GM23338 (cell line): ENCODE measurements around the gene SERPINH1. TPM values are rescaled to one million over a fixed set of nuclear protein-coding genes. Genes with fewer than 3 reads are reported as not detected.

Experiments
- ATAC-seq: fragments of 200-7000 bp; cut with Tn5 transposase; 3 replicates; pipeline ENCODE4 v1.9.1; 2020
- DNase-seq: peaks from one replicate; pipeline ENCODE4 v3.0.0-alpha.2; 2015; ENCODE audit warnings: low spot score
- H2AFZ ChIP-seq: fragments of 200-600 bp; sonication (generic); 2 replicates; pipeline ENCODE4 v1.8.0; 2016; ENCODE audit warnings: antibody characterized with exemption, mild to moderate bottlenecking, moderate library complexity
- H3F3A ChIP-seq: fragments of 200-600 bp; sonication (generic); replicated peaks from 2 replicates; pipeline ENCODE4 v1.8.0; 2017; ENCODE audit warnings: antibody characterized with exemption, mixed run types, low read depth
- H3K27ac ChIP-seq: fragments of 200-600 bp; sonication (generic); 2 replicates; pipeline ENCODE4 v1.6.1; 2016; ENCODE audit warnings: low read depth
- H3K27me3 ChIP-seq: fragments of 200-600 bp; sonication (generic); 2 replicates; pipeline ENCODE4 v1.8.0; 2016; ENCODE audit warnings: mild to moderate bottlenecking, mixed run types, moderate library complexity; ENCODE audit not compliant: insufficient read depth
- H3K36me3 ChIP-seq: fragments of 200-600 bp; sonication (generic); 2 replicates; pipeline ENCODE4 v1.8.0; 2016; ENCODE audit warnings: mild to moderate bottlenecking; ENCODE audit not compliant: insufficient read depth
- H3K4me1 ChIP-seq: fragments of 200-600 bp; sonication (generic); 2 replicates; pipeline ENCODE4 v1.8.0; 2016; ENCODE audit warnings: mild to moderate bottlenecking, moderate library complexity; ENCODE audit not compliant: insufficient read depth
- H3K4me2 ChIP-seq: fragments of 200-600 bp; sonication (generic); 2 replicates; pipeline ENCODE4 v1.7.1; 2017; ENCODE audit warnings: mixed run types
- H3K4me3 ChIP-seq: fragments of 200-600 bp; sonication (generic); 2 replicates; pipeline ENCODE4 v1.6.1; 2016; ENCODE audit warnings: mixed run types
- H3K79me2 ChIP-seq: fragments of 200-600 bp; sonication (generic); replicated peaks from 2 replicates; pipeline ENCODE4 v1.8.0; 2017; ENCODE audit warnings: mild to moderate bottlenecking; ENCODE audit not compliant: insufficient read depth
- H3K9me2 ChIP-seq: fragments of 200-600 bp; sonication (generic); 2 replicates; pipeline ENCODE4 v1.8.0; 2017; ENCODE audit not compliant: insufficient read depth
- H4K20me1 ChIP-seq: fragments of 200-600 bp; sonication (generic); replicated peaks from 2 replicates; pipeline ENCODE4 v1.8.0; 2017; ENCODE audit warnings: mild to moderate bottlenecking; ENCODE audit not compliant: insufficient read depth
- H3K27ac Mint-ChIP-seq: 2 replicates; pipeline ENCODE4 v1.8.0; 2020; ENCODE audit warnings: inconsistent platforms, mild to moderate bottlenecking, moderate library complexity, mixed read lengths
- H3K27me3 Mint-ChIP-seq: 3 replicates; pipeline ENCODE4 v1.8.0; 2022; ENCODE audit warnings: low read depth, mild to moderate bottlenecking, moderate library complexity, mixed read lengths, inconsistent platforms; ENCODE audit not compliant: insufficient read depth, poor library complexity
- H3K36me3 Mint-ChIP-seq: 3 replicates; pipeline ENCODE4 v1.8.0; 2021; ENCODE audit warnings: low read depth, mild to moderate bottlenecking, inconsistent platforms, moderate library complexity, mixed read lengths
- H3K4me1 Mint-ChIP-seq: 3 replicates; pipeline ENCODE4 v1.8.0; 2020; ENCODE audit warnings: mild to moderate bottlenecking, inconsistent platforms, mixed read lengths
- H3K4me3 Mint-ChIP-seq: 3 replicates; pipeline ENCODE4 v1.8.0; 2021; ENCODE audit warnings: moderate library complexity, mild to moderate bottlenecking, inconsistent platforms, mixed read lengths
- H3K9me3 Mint-ChIP-seq: 3 replicates; pipeline ENCODE4 v1.8.0; 2020; ENCODE audit warnings: moderate library complexity, mild to moderate bottlenecking, inconsistent platforms, mixed read lengths
- CTCF ChIP-seq, 2 experiments: fragments of 200-600 bp in 1 of 2; sonication (generic) in 1 of 2; conservative IDR thresholded peaks; 2 replicates each; pipeline versions ENCODE4 v1.5.1 to v1.6.1; 2016 to 2017; ENCODE audit warnings: antibody characterized with exemption in 2 of 2, low read depth in 2 of 2, mild to moderate bottlenecking in 2 of 2, moderate library complexity in 1 of 2
- EZH2phosphoT487 ChIP-seq: fragments of 200-600 bp; sonication (generic); IDR thresholded peaks from one replicate; pipeline ENCODE4 v1.8.1; 2018; ENCODE audit warnings: antibody characterized with exemption; ENCODE audit not compliant: unreplicated experiment
- NANOG ChIP-seq: IDR thresholded peaks from 2 replicates; pipeline ENCODE4 v1.6.1; 2016; ENCODE audit warnings: antibody characterized with exemption, borderline replicate concordance
- POLR2AphosphoS5 ChIP-seq: IDR thresholded peaks from 2 replicates; pipeline ENCODE4 v1.6.1; 2016; ENCODE audit warnings: antibody characterized with exemption, low read depth
- STAT1 ChIP-seq: IDR thresholded peaks from one replicate; pipeline ENCODE4 v1.6.1; 2016; ENCODE audit warnings: antibody characterized with exemption; ENCODE audit not compliant: unreplicated experiment
- ZNF331 ChIP-seq: fragments of 250-450 bp; sonication (Bioruptor Pico); IDR thresholded peaks from 2 replicates; pipeline ENCODE4 v1.5.0; 2020; ENCODE audit warnings: low read depth, mild to moderate bottlenecking, moderate library complexity
- polyA plus RNA-seq: library from polyadenylated mRNA; unstranded; fragments of >200 nt; fragmentation: Nextera tagmentation; extraction: Ambion mirVana; gene quantifications from 2 replicates; pipeline ENCODE4 v1.2.1, GENCODE V29; 2016
- total RNA-seq: library from RNA; depleted of rRNA; stranded (reverse); fragments of >200 nt; shearing (Covaris generic); gene quantifications from 2 replicates; pipeline ENCODE4 v1.2.3, GENCODE V29; 2014
- TF ChIP-seq, protein P1 (sequence below): IDR thresholded peaks from 2 replicates; pipeline ENCODE4 v1.6.1; 2016; ENCODE audit warnings: antibody characterized with exemption
- TF ChIP-seq, protein P2 (sequence below): IDR thresholded peaks from one replicate; pipeline ENCODE4 v1.6.1; 2018; ENCODE audit warnings: antibody characterized with exemption; ENCODE audit not compliant: unreplicated experiment
- TF ChIP-seq, protein P3 (sequence below): fragments of 250-450 bp; sonication (Bioruptor Pico); IDR thresholded peaks from 2 replicates; pipeline ENCODE4 v1.5.0; 2020; ENCODE audit warnings: mild to moderate bottlenecking, moderate library complexity

The SERPINH1 gene
- total and polyA plus RNA-seq, 2 experiments from 2014 or later: 238 to 1,217 TPM

DNA sequence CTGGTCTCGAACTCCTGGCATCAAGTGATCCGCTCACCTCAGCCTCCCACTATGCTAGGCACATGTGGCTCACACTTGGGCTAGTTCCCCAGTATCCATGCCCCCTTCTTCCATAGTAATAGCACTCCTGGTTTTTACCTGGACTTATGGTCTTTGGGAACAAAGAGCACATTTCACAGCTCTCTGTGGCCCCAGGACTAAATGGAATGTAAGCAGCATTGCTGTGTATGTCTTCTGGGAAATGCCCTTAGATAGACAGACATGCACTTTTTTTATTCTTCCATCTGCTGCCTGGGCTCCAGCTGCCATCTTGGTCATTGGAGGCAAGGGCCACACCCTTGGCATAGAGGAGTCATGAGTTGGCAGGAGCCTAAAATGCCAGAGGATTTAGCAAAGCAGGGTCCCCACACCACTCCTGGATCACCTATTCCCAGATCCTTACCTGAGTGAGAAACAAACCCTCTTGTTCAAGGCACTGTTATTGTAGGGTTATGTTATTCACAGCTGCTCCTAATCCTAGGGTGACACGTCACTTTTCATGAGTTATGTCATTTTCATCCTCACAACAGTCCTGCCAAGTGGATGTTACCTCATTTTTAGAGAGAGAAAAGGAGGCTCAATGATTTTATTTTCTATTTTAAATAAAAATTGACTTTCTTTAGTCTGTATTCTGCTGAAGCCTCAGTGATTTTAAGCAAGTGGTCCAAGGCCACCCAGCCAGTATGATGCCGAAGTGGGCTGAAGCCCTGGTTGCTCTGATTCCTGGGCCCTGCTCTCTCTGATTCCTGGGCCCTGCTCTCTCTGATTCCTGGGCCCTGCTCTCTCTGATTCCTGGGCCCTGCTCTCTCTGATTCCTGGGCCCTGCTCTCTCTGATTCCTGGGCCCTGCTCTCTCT, 20.6 kb upstream of the SERPINH1 start:
- no peak overlapping the region for H3K4me3 Mint-ChIP-seq
- Histone ChIP-seq H3K4me2 (no peak overlapping the region), H3K4me3 (no peak overlapping the region), H3K36me3 (no peaks in the 10 kb centered on the region), H2AFZ (no peak overlapping the region), H3F3A (no peaks in the 10 kb centered on the region), H3K27ac (no peak overlapping the region), H3K9me2 (no peaks in the 10 kb centered on the region), H3K4me1 (no peaks in the 10 kb centered on the region), H3K79me2 (no peaks in the 10 kb centered on the region), H4K20me1 (no peaks in the 10 kb centered on the region), H3K27me3 (no peaks in the 10 kb centered on the region)
- no peak for DNase-seq
- TF ChIP-seq POLR2AphosphoS5 (no peak), STAT1 (no peak), ZNF331 (CRISPR knock-in tag) (no peak), EZH2phosphoT487 (no peak), NANOG (no peak), CTCF (conservative IDR thresholded peaks at IDR 0.05; ENCODE audit: low read depth in 2 of 2) (no peak)
- TF ChIP-seq, protein P1, sequence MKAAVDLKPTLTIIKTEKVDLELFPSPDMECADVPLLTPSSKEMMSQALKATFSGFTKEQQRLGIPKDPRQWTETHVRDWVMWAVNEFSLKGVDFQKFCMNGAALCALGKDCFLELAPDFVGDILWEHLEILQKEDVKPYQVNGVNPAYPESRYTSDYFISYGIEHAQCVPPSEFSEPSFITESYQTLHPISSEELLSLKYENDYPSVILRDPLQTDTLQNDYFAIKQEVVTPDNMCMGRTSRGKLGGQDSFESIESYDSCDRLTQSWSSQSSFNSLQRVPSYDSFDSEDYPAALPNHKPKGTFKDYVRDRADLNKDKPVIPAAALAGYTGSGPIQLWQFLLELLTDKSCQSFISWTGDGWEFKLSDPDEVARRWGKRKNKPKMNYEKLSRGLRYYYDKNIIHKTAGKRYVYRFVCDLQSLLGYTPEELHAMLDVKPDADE: no peak
- TF ChIP-seq, protein P2, sequence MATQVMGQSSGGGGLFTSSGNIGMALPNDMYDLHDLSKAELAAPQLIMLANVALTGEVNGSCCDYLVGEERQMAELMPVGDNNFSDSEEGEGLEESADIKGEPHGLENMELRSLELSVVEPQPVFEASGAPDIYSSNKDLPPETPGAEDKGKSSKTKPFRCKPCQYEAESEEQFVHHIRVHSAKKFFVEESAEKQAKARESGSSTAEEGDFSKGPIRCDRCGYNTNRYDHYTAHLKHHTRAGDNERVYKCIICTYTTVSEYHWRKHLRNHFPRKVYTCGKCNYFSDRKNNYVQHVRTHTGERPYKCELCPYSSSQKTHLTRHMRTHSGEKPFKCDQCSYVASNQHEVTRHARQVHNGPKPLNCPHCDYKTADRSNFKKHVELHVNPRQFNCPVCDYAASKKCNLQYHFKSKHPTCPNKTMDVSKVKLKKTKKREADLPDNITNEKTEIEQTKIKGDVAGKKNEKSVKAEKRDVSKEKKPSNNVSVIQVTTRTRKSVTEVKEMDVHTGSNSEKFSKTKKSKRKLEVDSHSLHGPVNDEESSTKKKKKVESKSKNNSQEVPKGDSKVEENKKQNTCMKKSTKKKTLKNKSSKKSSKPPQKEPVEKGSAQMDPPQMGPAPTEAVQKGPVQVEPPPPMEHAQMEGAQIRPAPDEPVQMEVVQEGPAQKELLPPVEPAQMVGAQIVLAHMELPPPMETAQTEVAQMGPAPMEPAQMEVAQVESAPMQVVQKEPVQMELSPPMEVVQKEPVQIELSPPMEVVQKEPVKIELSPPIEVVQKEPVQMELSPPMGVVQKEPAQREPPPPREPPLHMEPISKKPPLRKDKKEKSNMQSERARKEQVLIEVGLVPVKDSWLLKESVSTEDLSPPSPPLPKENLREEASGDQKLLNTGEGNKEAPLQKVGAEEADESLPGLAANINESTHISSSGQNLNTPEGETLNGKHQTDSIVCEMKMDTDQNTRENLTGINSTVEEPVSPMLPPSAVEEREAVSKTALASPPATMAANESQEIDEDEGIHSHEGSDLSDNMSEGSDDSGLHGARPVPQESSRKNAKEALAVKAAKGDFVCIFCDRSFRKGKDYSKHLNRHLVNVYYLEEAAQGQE: no peak
- TF ChIP-seq, protein P3, sequence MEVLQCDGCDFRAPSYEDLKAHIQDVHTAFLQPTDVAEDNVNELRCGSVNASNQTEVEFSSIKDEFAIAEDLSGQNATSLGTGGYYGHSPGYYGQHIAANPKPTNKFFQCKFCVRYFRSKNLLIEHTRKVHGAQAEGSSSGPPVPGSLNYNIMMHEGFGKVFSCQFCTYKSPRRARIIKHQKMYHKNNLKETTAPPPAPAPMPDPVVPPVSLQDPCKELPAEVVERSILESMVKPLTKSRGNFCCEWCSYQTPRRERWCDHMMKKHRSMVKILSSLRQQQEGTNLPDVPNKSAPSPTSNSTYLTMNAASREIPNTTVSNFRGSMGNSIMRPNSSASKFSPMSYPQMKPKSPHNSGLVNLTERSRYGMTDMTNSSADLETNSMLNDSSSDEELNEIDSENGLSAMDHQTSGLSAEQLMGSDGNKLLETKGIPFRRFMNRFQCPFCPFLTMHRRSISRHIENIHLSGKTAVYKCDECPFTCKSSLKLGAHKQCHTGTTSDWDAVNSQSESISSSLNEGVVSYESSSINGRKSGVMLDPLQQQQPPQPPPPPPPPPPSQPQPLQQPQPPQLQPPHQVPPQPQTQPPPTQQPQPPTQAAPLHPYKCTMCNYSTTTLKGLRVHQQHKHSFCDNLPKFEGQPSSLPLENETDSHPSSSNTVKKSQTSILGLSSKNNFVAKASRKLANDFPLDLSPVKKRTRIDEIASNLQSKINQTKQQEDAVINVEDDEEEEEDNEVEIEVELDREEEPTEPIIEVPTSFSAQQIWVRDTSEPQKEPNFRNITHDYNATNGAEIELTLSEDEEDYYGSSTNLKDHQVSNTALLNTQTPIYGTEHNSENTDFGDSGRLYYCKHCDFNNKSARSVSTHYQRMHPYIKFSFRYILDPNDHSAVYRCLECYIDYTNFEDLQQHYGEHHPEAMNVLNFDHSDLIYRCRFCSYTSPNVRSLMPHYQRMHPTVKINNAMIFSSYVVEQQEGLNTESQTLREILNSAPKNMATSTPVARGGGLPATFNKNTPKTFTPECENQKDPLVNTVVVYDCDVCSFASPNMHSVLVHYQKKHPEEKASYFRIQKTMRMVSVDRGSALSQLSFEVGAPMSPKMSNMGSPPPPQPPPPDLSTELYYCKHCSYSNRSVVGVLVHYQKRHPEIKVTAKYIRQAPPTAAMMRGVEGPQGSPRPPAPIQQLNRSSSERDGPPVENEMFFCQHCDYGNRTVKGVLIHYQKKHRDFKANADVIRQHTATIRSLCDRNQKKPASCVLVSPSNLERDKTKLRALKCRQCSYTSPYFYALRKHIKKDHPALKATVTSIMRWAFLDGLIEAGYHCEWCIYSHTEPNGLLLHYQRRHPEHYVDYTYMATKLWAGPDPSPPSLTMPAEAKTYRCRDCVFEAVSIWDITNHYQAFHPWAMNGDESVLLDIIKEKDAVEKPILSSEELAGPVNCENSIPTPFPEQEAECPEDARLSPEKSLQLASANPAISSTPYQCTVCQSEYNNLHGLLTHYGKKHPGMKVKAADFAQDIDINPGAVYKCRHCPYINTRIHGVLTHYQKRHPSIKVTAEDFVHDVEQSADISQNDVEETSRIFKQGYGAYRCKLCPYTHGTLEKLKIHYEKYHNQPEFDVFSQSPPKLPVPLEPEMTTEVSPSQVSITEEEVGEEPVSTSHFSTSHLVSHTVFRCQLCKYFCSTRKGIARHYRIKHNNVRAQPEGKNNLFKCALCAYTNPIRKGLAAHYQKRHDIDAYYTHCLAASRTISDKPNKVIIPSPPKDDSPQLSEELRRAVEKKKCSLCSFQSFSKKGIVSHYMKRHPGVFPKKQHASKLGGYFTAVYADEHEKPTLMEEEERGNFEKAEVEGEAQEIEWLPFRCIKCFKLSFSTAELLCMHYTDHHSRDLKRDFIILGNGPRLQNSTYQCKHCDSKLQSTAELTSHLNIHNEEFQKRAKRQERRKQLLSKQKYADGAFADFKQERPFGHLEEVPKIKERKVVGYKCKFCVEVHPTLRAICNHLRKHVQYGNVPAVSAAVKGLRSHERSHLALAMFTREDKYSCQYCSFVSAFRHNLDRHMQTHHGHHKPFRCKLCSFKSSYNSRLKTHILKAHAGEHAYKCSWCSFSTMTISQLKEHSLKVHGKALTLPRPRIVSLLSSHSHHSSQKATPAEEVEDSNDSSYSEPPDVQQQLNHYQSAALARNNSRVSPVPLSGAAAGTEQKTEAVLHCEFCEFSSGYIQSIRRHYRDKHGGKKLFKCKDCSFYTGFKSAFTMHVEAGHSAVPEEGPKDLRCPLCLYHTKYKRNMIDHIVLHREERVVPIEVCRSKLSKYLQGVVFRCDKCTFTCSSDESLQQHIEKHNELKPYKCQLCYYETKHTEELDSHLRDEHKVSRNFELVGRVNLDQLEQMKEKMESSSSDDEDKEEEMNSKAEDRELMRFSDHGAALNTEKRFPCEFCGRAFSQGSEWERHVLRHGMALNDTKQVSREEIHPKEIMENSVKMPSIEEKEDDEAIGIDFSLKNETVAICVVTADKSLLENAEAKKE (CRISPR knock-in tag): no peak
- H3K9me3 Mint-ChIP-seq: no peaks in the 10 kb centered on the region
- H3K36me3 Mint-ChIP-seq: no peaks in the 10 kb centered on the region
- H3K27me3 Mint-ChIP-seq: peaks cover 7% of the 10 kb centered on the region
- peaks cover 5% of the 10 kb centered on the region; the same call in 2 of the 3 replicates for H3K4me1 Mint-ChIP-seq
- no peak overlapping the region for H3K27ac Mint-ChIP-seq
- ATAC-seq: no peak
